ENCODE data around the gene NSMCE1. TPM values are rescaled to one million over a fixed set of nuclear protein-coding genes. Genes with fewer than 3 reads are reported as not detected.
"Not testable (repeated sequence)": the region's sequence is repeated elsewhere in the genome, so short reads cannot be mapped to it uniquely, and the experiment has no call there.

Gene NSMCE1
- total RNA-seq, 1 experiment from 2014 or later = 24.7 TPM

DNA sequence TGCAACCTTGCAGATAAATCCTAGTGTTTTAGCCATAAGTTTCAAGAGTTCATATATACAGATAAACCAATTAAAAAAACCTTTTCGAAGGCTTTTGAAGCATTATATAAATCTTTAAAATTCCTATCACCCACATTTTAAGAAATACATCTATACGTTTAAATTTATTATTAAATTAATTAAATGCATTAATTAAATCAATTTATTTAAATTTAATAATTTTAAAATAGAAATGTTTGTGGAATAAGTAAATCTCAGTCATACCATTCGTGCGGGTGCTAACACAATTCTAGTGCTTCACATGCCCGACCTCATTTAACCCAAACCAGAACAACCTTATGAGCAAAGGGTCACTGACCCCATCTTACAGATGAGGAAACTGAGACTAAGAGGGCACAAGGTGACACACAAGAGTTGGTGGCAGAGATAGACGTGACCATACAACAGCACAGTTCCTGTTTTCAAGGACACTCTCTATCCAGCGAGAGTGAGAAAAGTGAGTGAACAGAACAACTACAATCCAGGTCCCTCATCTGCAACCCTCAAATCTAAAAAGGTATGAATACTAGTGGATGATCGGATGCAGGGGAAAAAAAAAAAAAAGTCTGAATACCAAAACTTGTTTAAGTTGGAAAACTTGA lies 1.4 kb downstream of the NSMCE1 start:
- no peak for DNase-seq
- no peak overlapping the region for H3K4me3 ChIP-seq (ENCODE audit: insufficient read depth, low read depth, low read length)
- H3K27me3 ChIP-seq (ENCODE audit: control insufficient read depth, insufficient read depth, low read length) = no peaks in the 10 kb centered on the region
- H3K36me3 ChIP-seq (replicated peaks; ENCODE audit: control insufficient read depth, insufficient read depth, low read length) = no peaks in the 10 kb centered on the region

DNA sequence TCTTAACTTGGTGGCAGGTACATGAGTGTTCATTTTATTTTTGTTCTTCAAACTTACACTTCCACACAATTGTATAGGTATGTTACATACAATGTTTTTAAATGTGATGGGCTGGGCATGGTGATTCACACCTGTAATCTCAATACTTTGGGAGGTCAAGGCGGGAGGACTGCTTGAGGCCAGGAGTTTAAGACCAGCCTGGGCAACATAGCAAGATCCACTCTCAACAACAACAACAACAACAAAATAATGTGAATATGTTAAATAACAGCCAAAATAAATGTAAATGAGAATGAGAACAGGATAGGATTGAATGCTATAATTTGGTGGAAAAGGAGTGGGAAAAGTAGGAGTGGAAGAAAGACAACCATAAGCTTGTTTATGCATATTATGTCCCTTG lies 2.6 kb downstream of the NSMCE1 start:
- DNase-seq = no peak
- no peaks in the 10 kb centered on the region for H3K36me3 ChIP-seq (replicated peaks; ENCODE audit: control insufficient read depth, insufficient read depth, low read length)
- no peak overlapping the region for H3K4me3 ChIP-seq (ENCODE audit: insufficient read depth, low read depth, low read length)
- H3K27me3 ChIP-seq (ENCODE audit: control insufficient read depth, insufficient read depth, low read length) = no peaks in the 10 kb centered on the region

DNA sequence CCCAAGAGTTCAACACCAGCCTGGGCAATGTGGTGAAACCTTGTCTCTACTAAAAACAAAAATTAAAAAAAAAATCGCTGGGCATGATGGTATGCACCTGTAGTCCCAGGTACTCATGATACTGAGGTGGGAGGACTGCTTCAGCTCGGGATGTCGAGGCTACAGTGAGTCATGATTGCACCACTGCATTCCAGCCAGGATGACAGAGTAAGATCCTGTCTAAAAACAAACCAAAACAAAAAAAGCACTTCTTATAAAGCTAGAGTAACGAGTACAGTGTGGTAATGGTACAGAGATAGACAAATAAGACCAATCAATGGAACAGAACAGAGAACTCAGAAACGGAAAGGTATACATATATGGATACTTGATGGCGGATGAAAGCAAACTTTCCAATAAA lies 4.4 kb downstream of the NSMCE1 start:
- Histone ChIP-seq H3K4me3 (ENCODE audit: insufficient read depth, low read depth, low read length) (no peak overlapping the region), H3K27me3 (ENCODE audit: control insufficient read depth, insufficient read depth, low read length) (no peaks in the 10 kb centered on the region), H3K36me3 (replicated peaks; ENCODE audit: control insufficient read depth, insufficient read depth, low read length) (no peaks in the 10 kb centered on the region)
- DNase-seq = no peak

DNA sequence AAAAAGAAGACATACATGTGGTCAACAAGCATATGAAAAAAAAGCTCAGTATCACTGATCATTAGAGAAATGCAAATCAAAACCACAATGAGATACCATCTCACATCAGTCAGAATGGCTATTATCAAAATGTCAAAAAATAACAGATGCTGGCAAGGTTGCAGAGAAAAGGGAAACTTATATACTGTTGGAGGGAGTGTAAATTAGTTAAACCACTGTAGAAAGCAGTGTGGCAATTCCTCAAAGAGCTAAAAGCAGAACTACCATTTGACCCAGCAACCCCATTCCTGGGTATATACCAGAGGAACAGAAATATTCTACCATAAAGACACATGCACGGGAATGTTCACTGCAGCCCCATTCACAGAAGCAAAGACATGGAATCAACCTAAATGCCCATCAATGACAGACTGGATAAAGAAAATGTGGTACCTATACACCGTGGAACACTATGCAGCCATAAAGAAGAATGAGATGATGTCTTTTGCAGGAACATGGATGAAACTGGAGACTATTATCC lies 5.6 kb downstream of the NSMCE1 start:
- H3K27me3 ChIP-seq (ENCODE audit: control insufficient read depth, insufficient read depth, low read length); DNase-seq; H3K4me3 ChIP-seq (ENCODE audit: insufficient read depth, low read depth, low read length); H3K36me3 ChIP-seq (replicated peaks; ENCODE audit: control insufficient read depth, insufficient read depth, low read length): not testable (repeated sequence)

DNA sequence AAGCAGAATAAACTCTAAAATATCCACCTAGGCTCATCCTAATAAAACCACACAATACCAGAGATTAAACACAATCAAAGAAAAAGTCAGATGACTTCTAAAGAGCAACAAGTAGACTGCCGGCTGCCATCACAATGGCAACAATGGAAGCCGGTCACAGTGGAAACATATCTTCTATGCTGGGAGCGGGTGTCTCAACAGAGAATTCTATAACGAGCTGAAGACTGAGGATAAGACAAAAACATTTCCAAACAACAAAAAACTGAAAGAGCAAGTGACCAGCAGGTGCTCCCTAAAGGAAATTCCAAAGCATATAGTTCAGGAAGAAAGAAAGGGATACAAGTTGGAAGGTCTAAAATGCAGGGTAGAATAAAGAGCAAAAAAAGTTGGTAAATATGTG lies 8.9 kb downstream of the NSMCE1 start:
- Histone ChIP-seq H3K4me3 (ENCODE audit: insufficient read depth, low read depth, low read length) (no peak overlapping the region), H3K36me3 (replicated peaks; ENCODE audit: control insufficient read depth, insufficient read depth, low read length) (no peaks in the 10 kb centered on the region), H3K27me3 (ENCODE audit: control insufficient read depth, insufficient read depth, low read length) (no peaks in the 10 kb centered on the region)
- no peak for DNase-seq

DNA sequence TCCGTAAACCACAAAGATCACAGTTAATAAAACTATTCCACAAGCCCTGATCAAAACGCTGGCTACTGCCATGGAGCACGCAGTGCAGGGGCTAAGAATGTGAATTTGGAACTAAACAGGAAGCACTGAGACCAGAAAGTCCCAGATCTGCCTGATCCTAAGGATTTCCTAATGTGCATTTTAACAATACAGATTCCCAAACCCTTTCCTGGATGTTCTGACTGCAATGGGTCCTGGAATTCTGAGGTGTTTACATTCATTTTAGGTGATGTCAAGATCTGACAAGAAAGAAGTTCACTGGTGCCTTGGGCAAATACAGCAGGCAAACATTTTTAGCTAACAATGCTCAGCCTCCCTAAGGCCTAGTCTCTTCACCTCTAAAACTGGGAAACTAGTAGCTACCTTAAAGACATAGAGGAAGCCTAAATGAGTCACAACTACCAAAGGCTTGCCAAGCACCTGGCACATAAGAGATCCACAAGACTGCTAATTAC lies 10.3 kb downstream of the NSMCE1 start:
- H3K36me3 ChIP-seq (replicated peaks; ENCODE audit: control insufficient read depth, insufficient read depth, low read length) = no peaks in the 10 kb centered on the region
- no peaks in the 10 kb centered on the region for H3K27me3 ChIP-seq (ENCODE audit: control insufficient read depth, insufficient read depth, low read length)
- no peak overlapping the region for H3K4me3 ChIP-seq (ENCODE audit: insufficient read depth, low read depth, low read length)
- DNase-seq = no peak

DNA sequence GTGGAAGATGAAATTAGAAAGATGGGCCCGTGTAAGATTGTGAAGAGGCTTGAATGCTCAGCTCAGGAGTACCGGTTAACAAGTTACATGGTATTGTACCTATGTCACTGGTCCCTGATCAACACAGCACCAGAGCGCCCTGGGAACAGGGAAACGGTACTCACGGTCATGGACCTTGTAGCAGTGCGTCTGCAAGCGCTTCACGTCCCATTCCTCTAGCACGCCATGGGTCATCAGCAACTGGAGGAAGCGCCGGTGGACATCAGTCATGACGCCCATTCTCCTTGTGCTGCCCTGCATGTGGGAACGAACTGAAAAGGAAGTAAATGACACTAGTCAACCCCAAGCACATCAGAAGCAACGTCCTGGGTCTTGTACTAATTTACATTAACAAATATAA lies 11.3 kb downstream of the NSMCE1 start:
- Histone ChIP-seq H3K4me3 (ENCODE audit: insufficient read depth, low read depth, low read length) (no peak overlapping the region), H3K27me3 (ENCODE audit: control insufficient read depth, insufficient read depth, low read length) (no peaks in the 10 kb centered on the region), H3K36me3 (replicated peaks; ENCODE audit: control insufficient read depth, insufficient read depth, low read length) (no peaks in the 10 kb centered on the region)
- DNase-seq = no peak

DNA sequence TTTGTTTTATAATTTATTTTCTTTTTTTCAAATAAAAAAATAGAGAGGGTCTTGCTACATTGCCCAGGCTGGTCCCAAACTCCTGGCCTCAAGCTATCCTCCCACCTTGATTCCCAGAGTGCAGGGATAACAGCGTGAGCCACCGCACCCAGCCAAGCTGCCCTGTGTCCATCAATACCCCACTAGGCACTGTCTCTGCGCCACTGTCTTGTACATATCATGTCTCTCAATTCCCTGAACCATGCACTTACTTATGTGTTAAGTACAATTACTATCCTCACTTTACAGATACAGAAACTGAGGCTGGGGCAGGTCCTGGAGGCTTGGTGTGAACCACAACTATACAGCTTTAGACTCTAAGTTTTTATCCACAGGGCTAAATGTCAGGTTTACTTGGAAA lies 11.7 kb downstream of the NSMCE1 start:
- H3K4me3 ChIP-seq (ENCODE audit: insufficient read depth, low read depth, low read length) = no peak overlapping the region
- no peak for DNase-seq

DNA sequence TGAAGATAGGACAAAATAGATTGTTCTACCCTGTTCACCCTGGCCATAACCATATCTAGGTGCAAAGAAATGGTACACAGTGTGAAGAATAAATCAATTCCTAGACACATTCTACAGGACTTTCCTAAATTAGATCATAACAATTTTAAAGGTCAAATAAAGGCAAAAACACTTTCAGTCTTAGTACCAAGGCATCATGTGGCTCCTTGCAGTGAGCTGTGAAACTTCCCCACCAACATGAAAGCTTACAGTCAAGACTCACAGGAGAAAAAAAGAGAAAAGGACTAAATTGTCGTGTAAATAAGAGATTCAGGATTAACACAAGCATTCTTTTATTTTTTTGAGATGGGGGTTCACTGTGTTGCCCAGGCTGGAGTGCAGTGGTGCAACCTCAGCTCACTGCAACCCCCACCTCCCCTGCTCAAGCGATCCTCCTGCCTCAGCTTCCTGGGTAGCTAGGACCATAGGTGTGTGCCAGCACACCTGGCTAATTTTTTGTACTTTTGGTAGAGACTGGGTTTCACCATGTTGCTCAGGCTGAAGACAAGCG lies 14.2 kb downstream of the NSMCE1 start:
- no peaks in the 10 kb centered on the region for H3K36me3 ChIP-seq (replicated peaks; ENCODE audit: control insufficient read depth, insufficient read depth, low read length)
- no peaks in the 10 kb centered on the region for H3K27me3 ChIP-seq (ENCODE audit: control insufficient read depth, insufficient read depth, low read length)
- DNase-seq = no peak
- no peak overlapping the region for H3K4me3 ChIP-seq (ENCODE audit: insufficient read depth, low read depth, low read length)

More for the DNA sequence above, 11.7 kb downstream of the NSMCE1 start:
- Histone ChIP-seq H3K36me3 (replicated peaks; ENCODE audit: control insufficient read depth, insufficient read depth, low read length) (no peaks in the 10 kb centered on the region), H3K27me3 (ENCODE audit: control insufficient read depth, insufficient read depth, low read length) (no peaks in the 10 kb centered on the region)

DNA sequence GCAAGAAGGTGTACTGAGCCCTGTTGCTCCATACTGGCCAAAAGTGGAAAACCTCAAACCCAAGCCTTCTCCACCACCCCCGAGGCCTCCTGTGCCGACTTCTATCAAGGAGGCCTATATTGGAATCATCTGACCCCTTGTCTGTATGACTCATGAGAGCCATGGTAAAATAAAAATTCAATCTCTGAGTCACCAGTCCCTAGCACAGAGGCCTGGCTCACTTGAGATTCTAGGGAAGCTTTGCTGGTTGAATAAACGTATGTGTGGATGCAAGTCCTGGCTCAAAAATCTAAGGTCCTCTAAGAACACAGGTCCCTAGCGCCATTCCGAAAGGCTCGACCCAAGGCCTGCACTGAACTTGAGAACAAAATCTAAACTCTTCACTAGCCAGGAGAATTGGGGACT lies 15.0 kb downstream of the NSMCE1 start:
- DNase-seq = no peak
- Histone ChIP-seq H3K27me3 (ENCODE audit: control insufficient read depth, insufficient read depth, low read length) (no peaks in the 10 kb centered on the region), H3K36me3 (replicated peaks; ENCODE audit: control insufficient read depth, insufficient read depth, low read length) (no peaks in the 10 kb centered on the region), H3K4me3 (ENCODE audit: insufficient read depth, low read depth, low read length) (no peak overlapping the region)

DNA sequence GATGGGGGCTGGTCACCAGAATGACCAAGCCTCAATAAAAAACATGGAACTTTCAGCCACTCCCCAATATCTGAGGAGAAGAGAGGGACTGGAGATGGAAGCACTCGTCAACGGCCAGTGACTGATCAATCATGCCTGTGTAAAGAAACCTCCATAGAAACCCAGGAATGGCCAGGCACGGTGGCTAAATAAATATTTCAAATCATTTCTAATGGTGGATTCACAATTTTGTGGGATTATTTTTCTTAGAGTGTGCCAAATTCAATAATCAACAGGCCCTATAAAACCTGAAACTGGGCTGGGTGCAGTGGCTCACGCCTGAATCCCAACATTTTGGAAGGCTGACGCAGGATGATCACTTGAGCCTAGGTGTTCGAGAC lies 16.4 kb downstream of the NSMCE1 start:
- no peaks in the 10 kb centered on the region for H3K27me3 ChIP-seq (ENCODE audit: control insufficient read depth, insufficient read depth, low read length)
- no peaks in the 10 kb centered on the region for H3K36me3 ChIP-seq (replicated peaks; ENCODE audit: control insufficient read depth, insufficient read depth, low read length)
- DNase-seq = no peak
- no peak overlapping the region for H3K4me3 ChIP-seq (ENCODE audit: insufficient read depth, low read depth, low read length)

DNA sequence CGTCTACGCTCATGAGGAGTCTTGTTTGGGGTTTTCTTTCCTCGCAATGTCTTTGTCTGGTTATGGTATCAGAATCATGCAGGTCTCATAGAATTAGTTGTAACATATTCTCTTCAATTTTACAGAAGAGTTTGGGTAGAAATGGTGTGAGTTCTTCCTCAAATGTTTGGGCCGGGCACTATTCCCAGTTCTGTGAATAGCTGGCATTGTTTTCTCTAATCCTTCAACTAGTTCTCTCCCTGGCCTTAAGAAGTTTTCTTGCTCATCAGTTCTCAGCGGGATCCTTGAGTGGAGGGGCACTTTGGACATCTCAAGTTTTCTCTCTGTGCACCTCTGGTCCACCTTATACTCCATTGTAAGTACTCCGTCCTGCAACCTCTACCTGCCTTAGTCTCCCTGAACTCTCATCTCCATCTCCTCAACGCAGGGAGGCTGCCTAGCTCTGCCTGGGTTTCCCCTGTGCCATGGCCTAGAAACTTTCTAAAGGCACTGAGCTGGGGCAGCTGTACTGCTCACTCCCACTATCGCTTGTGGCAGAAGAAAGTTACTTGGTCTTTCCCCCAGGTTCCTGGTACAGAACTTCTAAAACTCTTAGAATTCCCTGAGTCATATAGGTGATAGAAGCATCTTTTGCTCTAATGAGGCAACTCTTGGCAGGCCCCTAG lies 16.9 kb downstream of the NSMCE1 start:
- DNase-seq = no peak
- Histone ChIP-seq H3K36me3 (replicated peaks; ENCODE audit: control insufficient read depth, insufficient read depth, low read length) (no peaks in the 10 kb centered on the region), H3K4me3 (ENCODE audit: insufficient read depth, low read depth, low read length) (no peak overlapping the region), H3K27me3 (ENCODE audit: control insufficient read depth, insufficient read depth, low read length) (no peaks in the 10 kb centered on the region)

DNA sequence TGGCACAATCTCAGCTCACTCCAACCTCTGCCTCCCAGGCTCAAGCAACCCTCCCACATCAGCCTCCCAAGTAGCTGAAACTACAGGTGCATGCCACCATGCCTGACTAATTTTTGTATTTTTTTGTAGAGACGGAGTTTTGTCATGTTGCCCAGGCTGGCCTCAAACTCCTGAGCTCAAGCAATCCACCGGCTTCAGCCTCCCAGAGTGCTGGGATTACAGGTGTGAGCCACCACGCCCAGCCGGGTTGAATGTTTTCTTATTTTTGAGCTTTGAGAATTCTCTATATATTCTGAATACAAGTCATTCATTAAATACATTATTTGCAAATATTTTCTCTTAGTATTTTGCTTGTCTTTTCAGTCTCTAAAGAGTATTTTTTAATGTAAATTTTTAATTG lies 19.7 kb downstream of the NSMCE1 start:
- not testable (repeated sequence) for DNase-seq; H3K27me3 ChIP-seq (ENCODE audit: control insufficient read depth, insufficient read depth, low read length); H3K36me3 ChIP-seq (replicated peaks; ENCODE audit: control insufficient read depth, insufficient read depth, low read length); H3K4me3 ChIP-seq (ENCODE audit: insufficient read depth, low read depth, low read length)

DNA sequence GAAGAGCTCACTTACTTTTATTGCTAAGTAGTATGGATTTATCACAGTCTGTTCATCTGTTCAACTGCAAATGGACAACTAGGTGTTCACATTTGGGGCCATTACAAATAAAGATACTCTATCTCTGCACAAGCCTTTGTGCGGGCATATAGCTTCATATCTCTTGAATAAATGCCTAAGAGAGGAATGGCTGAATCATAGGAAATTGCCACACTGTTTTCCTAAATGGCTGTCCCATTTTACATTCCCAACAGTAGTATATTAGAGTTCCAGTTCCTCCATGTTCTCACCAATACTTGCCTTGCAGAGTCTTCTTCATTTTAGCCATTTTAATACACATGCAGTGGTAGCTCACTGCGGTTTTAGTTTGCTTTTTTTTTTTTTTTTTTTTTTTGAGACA lies 20.5 kb downstream of the NSMCE1 start:
- DNase-seq = no peak
- H3K36me3 ChIP-seq (replicated peaks; ENCODE audit: control insufficient read depth, insufficient read depth, low read length) = no peaks in the 10 kb centered on the region
- no peak overlapping the region for H3K4me3 ChIP-seq (ENCODE audit: insufficient read depth, low read depth, low read length)
- H3K27me3 ChIP-seq (ENCODE audit: control insufficient read depth, insufficient read depth, low read length) = no peaks in the 10 kb centered on the region

DNA sequence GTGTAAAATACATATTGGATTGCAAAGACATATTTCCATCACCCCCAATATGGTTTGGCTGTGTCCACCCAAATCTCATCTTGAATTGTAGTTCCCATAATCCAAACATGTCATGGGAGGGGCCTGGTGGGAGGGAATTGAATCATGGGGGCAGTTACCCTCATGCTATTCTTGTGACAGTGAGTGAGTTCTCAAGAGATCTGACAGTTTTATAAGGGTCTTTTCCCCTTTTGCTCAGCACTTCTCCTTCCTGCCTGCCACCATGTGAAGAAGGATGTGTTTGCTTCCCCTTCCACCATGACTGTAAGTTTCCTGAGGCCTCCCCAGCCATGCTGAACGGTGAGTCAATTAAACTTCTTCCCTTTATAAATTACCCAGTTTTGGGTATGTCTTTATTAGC lies 21.5 kb downstream of the NSMCE1 start:
- H3K4me3 ChIP-seq (ENCODE audit: insufficient read depth, low read depth, low read length); H3K27me3 ChIP-seq (ENCODE audit: control insufficient read depth, insufficient read depth, low read length); H3K36me3 ChIP-seq (replicated peaks; ENCODE audit: control insufficient read depth, insufficient read depth, low read length); DNase-seq: not testable (repeated sequence)
